ENCODE results near the gene BUD31.

The BUD31 gene

DNA sequence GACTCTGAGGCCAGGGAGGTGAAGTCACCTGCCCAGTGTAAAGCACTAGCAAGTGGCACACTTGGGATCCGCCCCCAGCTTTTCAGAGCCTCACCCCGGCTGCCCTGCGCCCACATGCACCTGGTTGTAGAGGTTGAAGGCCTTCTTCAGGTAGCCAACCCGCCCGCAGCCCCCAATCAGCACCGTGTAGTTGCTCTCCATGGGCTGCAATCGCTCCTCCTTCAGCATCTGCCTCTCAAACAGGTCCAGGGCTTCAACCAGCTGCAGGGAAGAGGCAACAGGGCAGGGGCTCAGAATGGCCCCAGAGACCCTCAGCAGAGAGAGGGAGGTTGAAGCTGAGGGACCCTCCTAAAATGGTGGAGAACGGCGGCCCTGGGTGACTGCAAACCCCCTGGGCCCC is 24.4 kb downstream of the BUD31 start:
- DNase-seq (ENCODE audit: low spot score): no peak

DNA sequence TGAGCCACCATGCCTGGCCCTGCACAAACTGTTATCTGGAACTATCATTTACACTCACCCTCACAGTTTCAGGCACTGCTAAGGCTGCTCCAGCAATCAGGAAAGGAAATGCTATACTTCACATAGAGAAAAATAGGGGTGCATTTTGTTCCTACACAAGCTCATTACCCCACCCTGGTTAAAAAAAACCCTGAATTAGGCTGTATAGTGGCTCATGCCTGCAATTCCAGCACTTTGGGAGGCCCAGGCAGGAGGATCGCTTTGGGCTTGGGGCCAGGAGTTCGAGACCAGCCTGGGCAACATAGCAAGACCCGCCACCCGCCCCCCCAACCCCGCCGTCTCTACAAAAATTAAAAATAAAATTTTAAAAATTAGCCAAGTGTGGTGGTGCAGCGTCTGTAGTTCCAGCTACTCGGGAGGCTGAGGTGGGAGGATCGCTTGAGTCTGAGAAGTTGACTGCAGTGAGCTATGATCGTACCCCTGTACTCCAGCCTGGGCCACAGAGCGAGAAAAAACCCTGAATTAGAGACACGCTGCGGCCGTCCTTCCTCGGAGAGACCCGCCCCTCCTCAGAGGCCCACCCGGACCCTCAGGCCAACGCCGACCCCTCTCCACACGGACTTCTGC is 29.3 kb downstream of the BUD31 start:
- DNase-seq (ENCODE audit: low spot score): no peak

DNA sequence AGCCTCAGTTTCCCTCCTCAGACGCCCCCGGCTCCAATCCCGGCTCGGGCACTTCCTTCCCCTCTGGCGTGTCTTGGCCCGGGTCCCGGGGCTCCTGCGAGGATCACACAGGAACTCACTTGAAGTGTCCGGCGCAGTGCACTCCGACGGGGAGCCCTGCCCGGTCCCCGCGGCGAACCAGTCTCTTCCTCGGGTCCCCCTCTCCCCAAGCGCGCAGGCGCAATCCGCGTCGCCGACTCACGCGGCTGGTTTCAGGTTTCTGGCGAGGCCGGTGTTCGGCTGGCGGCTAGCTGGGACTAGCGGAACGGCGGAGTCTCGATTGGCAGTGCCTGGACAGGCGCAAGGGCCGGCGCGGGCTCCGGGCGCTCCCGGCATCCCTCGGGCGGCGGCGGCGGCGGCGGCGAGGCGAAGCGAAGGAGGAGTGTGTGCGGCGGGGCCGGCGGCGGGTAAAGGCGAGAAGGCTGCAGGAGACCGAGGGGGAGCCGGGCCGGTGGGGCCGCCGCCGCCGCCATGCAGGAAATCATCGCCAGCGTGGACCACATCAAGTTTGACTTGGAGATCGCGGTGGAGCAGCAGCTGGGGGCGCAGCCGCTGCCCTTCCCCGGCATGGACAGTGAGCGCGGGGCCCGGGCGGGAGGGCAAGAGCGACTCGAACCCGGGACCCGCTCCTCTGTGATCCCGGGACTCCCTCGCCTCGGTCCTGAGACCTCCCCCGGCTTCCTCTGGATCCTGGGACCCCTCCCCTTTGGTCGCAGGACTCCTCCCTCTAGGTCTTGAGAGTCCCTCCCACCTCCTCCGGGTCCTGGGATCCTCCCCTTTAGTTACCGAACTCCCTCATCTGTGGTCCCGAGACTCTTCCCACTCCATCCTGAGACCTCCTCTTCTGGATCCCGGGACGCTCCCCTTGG is 30.1 kb downstream of the BUD31 start, which contains the start of the genes CPSF4 and PTCD1:
Gene CPSF4 (plus strand): TSS at position 371 of the 908 bp plus-strand sequence. CDS start 140 bp downstream, at position 511.
Gene PTCD1 (minus strand): TSS at position 226 of the 908 bp plus-strand sequence. CDS start 3,556 bp downstream, outside the sequence.
- DNase-seq (ENCODE audit: low spot score): peak; percentile 86

DNA sequence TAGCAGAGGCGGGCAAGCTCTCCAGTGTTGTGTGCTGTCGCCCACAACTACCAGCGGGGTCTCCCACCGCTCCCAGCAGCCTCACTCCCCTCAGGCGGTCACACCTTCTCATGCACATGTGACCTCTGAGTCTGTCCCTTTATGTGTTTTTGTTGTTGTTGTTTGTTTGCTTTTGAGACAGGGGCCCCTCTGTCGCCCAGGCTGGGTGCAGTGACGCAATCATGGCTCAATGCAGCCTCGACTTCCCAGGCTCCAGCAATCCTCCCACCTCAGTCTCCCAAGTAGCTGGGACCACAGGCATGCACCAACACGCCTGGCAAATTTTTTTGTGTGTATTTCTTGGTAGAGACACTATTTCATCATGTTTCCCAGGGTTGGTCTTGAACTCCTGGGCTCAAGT is 31.4 kb downstream of the BUD31 start:
- DNase-seq (ENCODE audit: low spot score): no peak

DNA sequence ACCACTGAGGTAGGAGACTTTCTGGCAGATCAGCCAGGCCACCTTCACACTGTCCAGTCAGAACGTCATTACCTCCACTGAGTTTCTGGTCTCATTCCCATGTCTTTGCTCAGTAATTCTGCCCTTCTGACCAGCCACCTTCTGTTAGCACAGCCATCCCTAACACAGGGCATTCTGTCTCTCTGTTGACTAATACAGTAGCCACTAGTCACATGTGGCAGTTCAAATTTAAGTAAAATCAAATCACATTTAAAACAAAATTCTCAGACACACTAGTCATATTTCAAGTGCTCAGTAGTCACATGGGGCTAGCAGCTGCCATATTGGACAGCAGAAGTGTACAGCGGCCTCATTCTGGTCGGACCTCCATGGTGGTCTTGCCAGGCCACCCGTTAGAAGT is 37.3 kb downstream of the BUD31 start:
- no peak for DNase-seq (ENCODE audit: low spot score)

DNA sequence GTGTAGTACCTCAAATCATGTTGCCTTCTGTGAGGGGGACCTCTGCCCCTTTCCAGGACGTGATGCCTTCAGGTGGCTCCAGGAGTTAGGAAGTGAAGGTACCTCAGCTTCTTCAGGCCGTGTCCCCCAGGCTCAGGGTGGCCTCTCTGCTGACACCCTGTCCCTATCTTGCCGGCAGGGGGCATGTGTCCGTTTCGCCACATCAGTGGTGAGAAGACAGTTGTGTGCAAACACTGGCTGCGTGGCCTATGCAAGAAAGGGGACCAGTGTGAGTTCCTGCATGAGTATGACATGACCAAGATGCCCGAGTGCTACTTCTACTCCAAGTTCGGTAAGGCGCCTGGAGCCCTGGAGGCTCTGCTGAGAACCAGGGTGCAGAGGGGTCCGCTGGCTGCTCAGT is 39.2 kb downstream of the BUD31 start:
- DNase-seq (ENCODE audit: low spot score): no peak

DNA sequence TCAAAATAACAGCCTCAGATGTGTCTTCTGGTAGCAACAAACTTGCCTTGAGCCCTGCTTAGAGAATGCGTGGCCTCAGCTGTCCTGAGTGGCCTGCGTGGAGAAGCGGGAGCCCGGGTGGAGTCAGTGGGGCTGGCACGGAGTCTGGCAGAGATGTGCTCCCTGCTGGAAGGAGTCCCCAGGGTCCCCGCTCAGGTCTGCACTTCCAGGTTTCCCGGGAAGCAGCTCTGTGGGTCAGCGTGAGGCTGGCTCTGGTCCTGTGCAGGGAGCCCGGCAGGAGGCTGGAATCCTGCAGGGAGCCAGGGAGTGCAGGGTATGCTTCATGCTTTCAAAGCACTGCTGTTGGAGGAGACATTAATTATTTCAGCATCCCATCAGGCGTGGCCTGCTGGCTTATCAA is 40.1 kb downstream of the BUD31 start:
- DNase-seq (ENCODE audit: low spot score): no peak

DNA sequence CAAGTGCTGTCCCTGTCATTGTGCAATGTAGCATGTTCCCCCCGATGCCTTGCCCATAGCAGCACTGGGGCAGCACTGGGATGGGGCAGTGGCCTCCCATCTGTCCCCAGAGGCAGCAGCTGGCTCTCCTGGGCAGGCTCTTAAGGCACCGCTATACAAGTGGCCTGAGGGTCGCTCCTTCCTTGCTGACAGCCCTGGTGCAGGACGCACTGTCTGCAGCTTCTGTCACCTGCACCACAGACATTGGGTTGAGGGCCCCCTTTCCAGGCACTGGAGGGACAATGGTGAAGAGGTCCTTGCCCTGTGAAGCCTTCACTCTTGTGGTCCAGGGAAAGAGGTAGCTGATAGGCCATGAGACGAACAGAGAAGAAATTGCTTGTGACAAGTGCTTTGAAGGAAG is 40.6 kb downstream of the BUD31 start:
- no peak for DNase-seq (ENCODE audit: low spot score)

DNA sequence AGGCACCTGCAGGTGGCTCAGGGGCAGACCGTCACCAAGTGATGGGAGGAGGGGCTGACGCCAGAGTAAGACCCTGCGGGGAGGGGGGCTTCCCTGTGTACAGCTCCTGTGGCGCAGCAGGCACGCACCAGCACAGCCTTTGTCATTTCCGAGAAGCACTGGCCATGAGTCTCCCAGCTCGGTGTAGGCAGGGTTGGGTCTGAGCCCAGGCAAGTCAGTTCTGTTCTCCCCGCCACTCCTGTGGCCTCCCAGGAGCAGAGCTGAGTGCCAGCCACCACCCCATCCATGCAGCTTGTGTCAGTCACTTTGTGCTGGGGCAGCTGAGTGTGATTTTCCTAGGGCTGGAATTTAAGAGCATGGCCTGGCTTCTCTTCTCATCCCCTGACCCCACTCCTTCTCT is 43.2 kb downstream of the BUD31 start:
- DNase-seq (ENCODE audit: low spot score): no peak

DNA sequence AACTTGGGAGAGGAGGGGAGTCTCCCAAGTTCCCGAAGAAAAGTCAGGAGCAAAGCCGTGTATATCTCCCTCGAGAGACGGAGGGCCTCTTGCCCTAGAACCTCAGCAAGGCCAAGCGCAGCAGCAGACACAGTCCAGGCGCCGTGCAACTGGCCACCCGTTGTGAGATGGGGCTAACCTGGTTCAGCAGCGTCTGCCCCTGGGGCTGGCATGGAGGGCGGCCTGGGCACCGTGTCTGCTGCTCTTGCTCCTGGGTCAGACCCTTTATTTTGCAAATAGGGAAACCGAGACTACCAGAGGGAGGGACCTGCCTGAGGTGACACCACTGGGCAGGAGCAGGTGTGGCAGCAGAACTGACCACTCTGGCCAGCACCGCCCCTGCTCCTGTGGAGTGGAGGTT is 43.8 kb downstream of the BUD31 start:
- DNase-seq (ENCODE audit: low spot score): no peak

DNA sequence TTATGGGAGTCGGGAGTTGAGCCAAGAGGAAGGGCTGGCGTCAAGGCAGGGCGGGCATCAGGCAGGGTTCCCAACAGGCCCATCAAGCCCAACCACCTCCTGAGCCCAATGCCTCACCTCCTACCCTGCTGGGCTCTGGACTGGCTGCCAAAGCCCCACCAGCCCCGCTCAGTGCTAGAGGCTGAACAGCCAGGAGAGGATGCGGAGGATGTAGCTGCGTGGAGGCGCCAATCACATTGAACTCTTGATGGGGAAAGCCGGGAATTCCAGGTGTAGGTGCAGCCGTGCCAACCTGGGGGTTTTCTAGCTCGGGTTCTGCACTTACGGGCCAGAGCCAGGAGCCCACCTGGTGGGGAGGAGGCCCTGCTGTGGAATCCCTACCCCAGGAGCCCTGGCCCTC is 44.3 kb downstream of the BUD31 start:
- no peak for DNase-seq (ENCODE audit: low spot score)

DNA sequence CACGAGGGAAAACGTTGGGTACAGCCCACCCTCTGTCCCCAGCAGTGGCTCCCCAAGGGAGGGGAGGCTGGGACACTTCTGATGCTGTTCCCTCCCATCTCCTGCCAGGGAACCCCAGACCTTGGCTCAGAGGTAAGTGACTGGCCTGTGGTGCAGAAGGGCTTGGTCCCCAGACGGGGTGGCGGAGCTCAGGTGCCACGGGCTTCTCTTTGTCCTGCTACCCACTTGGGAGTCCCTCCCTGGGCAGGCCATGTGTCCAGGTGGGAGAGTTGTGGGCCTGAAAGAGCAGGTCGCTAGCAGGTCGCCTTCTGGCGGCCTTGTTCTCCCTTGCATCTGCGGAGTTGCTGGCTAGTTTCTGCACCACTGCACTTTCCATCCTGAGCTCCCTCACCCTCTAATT is 47.1 kb downstream of the BUD31 start:
- no peak for DNase-seq (ENCODE audit: low spot score)

DNA sequence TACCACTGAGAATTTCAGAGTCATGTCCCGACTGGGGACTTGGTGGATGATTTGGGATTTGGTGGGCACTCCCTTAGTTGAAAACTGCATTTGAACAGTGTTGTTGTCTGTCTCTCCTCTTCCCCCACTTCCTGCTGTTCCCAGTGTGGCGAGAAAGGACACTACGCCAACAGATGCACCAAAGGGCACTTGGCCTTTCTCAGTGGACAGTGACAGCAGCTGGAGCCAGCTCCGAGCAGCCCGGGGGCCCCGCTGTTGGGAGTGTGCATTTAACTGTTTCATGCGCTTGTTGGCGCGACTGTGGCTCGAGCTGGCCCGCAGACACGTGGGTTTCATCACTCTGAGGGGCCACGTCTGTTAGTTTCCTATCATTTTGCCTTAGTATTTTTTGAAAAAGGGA is 47.5 kb downstream of the BUD31 start:
- DNase-seq (ENCODE audit: low spot score): no peak

DNA sequence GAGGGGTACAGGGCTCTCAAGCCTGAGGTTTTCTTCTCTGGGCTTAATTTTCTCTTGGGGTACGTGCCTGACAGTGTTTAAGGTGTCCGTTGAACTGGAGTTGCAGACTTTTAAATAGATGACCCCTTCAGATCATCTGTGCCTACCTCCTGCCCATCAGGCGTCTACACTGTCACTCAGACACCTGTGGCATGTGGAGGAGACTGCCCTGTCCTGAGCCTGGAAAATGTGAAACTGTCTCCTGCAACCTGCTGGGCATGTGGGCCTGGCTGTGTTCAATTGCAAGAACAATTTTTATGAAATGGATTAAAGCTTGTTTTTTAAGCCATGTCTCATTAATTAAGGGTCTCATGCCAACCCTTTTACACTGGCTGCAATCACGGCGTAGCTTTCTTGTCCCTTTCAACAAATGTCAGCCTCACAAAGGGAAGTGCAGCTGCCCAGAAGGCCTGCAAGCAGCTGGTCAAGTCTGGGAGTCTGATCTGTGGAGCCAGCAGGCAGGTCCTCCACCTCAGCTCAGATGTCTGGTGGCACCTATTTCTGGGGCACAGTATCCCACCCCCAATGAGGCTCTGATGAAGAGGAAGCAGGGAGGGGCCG is 48.4 kb downstream of the BUD31 start:
- DNase-seq (ENCODE audit: low spot score): no peak

DNA sequence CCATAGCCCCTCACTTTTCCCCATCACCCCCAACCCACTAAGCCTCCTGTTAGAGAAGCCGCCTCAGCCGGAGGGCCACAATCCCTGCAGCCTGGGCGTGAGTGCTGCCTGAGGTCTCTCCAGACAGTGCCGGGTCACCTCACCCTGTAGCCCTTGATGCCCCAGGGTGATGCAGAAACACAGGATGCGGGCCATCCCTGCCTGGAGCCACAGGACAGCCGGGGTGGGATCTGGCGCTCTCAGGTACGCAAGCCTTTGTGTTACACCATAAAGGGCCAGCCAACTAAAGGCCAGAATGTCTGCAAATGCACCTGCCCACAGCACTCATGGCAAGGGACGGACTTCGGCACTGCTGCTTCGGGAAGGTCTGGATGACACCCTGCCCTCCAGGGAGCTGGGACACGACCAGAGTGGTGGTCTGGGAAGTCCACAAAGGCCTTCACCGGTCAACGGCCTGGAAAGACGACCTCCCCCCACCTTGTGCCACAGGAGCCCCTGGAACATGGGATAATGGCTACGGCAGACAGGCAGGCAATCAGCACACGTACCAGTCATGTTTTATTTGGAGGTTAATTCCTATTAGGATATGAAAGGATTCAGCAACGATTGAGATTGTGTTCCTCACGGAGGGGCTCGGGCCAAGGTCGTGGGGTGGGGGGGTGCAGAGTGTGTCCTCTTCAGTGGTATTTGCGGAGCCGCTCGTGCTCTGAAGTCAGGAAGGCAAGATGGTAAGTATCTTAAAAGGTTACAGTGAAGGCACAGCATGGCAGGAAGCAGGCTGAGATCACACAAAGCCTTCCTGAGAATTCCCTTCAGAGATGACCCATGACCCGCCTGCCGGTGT is 49.1 kb downstream of the BUD31 start:
- peak; percentile 27 for DNase-seq (ENCODE audit: low spot score)

DNA sequence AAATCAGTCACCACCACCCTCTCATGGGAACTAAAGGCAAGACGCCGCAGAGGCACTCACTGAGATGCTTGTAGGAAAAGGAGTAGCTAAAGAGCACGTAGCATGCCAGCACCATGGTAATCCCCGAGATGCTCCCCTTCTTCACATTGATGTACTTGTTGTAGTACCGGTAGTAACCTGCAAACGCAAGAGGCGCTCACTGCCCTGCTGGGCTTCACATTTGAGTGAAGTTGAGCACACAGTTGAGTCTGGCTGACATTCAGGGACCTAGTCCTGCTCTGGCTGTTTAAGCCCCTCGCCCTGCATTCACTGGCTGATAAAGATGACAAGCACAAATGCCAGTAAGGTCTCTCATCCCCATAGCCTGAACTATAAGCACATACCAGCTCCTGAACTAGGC is 50.3 kb downstream of the BUD31 start:
- DNase-seq (ENCODE audit: low spot score): no peak

DNA sequence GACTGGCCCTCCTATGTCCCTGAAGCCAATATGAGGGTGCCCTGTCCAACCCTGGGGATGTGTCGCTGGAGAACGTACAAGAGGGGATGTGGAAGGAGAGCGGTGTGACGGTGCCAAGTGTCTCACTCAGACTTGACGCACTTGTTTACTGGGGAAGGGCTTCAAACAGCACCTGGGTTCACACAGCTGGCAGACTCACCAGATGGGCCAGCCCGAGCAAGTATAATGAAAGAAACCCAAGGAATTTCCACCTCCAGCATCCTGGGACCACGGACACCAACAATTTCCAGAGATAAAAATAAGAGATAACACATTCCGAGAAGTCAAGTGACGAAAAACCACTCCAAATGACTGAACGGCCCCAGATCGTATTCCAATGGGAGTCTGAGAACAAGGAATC is 51.9 kb downstream of the BUD31 start:
- DNase-seq (ENCODE audit: low spot score): no peak

DNA sequence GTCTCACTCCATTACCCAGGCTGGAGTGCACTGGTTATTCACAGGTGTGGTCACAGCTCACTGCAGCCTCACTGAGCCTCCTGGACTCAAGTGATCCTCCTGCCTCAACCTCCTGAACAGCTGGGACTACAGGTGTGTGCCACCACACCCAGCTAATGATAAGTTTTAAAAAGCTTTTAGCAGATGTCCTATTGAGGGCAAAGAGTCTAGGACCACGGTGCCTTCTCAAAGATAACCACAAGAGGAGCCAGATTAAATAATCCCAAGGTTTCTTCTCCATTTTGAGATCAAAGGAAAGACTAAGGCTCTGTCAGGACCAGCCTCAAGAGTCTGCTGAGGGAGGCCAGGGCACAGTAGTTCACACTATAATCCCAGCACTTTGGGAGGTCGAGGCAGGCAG is 52.5 kb downstream of the BUD31 start:
- no peak for DNase-seq (ENCODE audit: low spot score)

DNA sequence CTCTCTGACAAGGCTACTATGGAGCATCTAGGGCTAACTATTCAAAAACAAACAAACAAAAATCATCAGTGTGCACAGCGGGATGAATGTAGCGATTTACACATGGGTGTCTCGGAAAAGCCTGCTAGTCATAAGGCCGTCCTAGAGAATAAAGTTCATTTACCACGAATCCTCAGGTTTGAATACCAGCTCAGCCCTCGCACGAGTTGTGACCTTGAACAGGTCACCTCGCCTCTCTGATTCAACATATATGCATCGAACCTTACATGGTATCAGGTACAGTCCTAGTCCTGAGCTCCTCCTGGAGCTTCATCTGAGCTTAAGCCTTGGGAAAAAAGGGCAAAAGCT is 56.6 kb downstream of the BUD31 start:
- DNase-seq (ENCODE audit: low spot score): no peak

DNA sequence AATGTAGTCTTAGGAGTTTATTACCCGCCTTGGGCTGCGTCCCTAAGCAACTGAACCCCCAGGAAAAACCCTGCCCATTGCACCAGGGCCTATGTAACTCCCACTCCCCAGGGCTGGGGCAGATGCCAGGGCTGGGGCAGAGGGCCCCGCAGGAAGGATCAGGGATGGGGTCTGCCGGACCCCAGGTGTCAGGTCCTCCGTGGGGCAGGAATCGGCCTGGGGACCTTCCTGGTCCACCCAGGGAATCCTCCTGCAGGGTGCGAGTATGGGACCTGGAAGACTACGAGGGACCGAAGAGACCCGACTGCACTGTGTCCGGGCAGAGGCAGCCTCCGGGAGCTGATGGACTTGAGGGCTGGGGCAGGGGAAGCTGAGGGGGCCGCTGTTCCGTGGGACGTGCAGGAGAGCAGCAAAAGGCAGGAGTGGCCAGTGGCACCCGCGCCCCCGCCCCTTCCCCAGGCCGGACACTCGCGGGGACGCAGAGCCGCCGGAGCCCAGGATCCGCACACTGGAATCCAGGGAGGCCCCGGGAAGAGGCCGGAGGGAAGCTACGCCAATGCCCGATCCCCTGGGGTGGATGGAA is 59.7 kb downstream of the BUD31 start:
- DNase-seq (ENCODE audit: low spot score): no peak

Data from kidney capillary endothelial cell (primary cell).